GM21515 (cell line): ENCODE data around the gene MAP3K5.
A peak's percentile ranks its signal among the peaks of the same experiment; 100 is the strongest.

Source experiments
- ATAC-seq: cut with Tn5 transposase; IDR thresholded peaks from one replicate; pipeline ENCODE4 v1.9.1; 2021; ENCODE audit not compliant: unreplicated experiment

MAP3K5 gene

DNA sequence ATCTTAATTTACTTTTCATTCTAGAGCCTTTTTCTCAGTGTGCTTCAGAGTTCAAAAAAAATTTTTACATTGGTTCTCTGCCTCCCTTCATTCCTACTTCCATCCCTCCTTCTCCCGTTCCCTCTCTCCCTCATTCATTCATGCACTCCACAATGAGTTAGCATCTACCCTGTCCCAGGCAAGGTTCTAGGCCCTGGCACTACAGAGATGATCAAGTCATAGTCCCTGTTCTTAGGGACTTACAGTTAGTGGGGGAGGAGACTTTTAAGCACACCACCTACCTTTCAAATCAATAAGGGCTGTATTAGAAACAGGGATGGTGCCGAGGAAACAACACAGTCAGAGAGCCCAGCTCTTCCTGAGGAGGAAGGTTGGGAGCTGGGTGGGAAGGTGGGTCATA lies 40.3 kb downstream of the MAP3K5 start:
- ATAC-seq = peak; percentile 2

DNA sequence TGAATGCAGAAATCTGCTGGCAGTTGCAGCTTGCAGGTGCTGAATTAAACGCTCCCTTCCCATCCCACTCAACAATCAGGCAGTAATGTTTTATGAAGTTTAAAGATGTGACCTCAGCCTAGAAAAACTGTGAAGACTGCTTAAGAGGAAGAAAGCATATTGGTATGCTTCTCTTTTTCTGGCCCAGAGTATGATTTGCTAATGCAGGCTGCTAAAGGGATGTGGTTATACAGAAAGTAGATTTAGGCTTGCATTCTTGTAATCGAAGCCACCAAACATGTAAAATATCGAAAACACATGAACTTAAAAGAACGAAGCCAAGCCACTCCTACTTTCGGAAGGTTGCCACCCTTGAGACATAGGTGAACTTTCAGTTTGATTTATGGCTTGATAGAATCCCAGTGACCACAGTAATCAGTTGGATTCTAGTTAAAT lies 40.7 kb downstream of the MAP3K5 start:
- peak; percentile 93 for ATAC-seq

DNA sequence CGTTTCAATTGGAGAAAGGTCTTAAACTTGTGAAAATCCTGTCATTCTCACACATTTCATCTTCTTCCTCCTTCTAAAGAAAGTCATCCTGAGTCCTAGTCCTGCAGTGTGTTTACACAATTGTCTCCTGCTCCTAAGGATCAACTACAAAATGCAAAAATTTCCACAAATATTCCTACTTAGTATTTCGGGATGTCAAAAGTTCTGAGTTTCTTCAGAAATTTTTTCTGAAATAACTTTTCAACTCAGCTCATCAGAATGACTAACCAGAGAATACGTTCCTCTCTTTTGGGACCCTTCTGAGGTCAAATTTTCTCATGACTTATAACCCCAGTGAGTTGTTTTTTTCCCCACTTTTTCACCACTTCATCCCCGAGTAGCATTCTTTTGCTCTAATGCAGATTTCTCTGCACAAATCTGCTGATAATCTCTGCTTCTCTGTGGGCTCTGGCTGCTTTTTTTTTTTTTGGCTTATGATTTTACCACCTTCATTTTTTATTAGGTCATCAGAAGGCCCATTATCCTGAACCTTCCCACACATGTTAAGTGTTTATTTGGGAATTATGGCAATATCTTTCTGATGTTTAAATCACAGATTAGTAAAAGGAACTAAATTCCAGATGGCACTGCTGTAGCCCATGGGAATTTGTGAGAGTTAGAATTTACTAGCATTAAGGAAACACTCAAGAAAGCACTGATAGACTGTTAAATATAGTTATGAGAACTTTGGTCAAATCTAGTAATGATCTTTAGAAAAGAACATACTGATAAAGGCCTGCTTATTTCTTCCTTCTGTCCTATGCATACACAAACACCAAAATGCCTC lies 41.4 kb downstream of the MAP3K5 start:
- no peak for ATAC-seq

DNA sequence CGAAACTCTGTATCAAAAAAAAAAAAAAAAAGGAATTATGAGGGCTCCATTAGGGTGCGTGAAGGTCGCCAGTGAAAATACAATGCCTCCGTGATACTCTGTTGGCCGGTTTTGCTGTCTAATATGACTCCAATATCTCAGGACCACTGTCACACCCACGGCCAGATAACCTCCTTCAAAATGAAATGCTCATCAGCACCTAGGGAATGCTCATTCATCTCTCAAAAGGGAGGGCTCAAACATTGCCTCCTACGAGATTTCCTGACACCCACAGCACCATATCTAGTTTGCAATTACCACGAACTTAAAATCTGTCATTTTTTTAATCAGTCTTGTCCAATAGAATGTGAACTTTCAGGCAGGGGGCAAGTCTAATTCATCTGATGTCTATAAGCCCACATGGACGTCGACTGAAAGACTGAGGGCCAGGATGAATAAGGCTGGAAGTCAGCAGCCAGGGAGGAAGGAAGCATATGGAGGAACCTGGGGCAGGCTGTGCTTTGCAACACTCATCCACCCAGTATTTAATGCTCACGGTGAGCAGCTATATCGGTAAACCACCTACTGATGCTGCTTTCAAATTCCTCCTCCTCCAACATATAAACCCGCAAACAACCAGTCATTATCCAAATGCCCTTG lies 42.8 kb downstream of the MAP3K5 start:
- no peak for ATAC-seq

DNA sequence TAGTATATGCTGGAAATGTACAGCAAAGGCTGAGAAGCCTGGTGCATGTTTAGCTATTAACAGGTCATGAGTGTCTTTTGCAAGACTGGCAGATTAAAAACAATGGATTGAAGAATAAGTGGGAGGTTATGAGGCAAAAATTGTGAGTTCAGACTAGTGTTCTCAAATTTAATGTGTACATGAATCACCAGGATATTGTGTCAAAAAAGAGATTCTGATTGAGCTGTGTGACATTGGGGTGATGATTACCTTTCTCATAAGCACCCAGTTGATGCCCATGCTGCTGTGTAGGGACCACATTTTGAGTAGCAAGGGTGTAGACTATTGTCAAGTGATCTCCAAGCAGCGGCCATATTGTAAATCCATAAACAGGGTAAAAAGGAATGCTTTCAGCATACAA lies 44.8 kb downstream of the MAP3K5 start:
- ATAC-seq = no peak

DNA sequence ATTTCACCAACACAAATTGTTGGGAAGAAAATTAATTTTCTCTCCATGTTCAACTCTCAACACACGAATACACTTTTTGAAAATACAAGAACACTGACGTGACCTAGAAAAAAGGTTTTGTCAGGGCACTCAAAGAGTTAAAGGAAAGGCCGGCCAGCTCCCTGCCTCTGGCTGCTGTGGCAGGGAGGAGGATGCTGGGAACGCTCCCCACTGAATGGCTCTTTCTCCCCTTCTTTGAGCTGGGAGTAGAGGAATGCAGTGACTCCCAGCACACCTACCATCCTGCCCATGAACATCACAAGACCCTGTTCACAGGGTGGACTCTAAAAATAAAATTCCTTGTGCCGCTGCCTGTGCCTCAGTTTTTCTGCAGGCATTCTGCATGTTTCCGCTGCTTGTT lies 47.0 kb downstream of the MAP3K5 start:
- no peak for ATAC-seq

DNA sequence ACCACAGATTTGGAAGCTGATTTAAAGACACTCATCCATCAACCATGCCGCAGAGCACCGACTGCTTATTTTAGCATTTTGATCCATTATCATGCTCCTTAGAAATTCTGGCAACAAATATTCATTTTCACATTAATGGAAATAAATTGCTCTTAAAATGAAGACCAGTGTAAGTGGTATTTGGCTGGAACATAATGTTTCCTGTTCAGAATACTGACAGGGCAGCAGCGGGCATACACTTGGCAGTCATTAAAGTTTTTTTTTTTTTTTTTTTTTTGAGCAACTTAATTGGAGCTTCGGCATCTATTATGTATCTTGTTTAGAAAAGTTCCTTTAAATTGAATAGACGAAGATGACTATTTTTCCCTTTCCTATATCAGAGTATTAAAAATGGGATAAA lies 47.4 kb downstream of the MAP3K5 start:
- ATAC-seq = no peak

DNA sequence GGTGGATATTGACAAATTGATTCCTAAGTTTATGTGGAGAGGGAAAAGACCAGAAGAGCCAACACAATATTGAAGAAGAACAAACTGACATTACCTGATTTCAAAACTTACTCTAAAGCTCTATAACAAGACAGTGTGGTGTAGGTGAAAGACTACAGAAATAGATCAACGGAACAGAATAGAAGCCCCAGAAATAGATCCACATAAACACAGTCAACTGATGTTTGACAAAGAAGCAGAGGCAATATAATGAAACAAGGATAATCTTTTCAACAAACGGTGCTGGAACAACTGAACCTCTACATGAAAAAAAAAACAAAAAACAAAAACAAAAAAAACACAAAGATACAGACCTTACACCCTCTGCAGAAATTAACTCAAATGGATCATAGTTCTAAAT lies 50.2 kb downstream of the MAP3K5 start:
- ATAC-seq = no peak

DNA sequence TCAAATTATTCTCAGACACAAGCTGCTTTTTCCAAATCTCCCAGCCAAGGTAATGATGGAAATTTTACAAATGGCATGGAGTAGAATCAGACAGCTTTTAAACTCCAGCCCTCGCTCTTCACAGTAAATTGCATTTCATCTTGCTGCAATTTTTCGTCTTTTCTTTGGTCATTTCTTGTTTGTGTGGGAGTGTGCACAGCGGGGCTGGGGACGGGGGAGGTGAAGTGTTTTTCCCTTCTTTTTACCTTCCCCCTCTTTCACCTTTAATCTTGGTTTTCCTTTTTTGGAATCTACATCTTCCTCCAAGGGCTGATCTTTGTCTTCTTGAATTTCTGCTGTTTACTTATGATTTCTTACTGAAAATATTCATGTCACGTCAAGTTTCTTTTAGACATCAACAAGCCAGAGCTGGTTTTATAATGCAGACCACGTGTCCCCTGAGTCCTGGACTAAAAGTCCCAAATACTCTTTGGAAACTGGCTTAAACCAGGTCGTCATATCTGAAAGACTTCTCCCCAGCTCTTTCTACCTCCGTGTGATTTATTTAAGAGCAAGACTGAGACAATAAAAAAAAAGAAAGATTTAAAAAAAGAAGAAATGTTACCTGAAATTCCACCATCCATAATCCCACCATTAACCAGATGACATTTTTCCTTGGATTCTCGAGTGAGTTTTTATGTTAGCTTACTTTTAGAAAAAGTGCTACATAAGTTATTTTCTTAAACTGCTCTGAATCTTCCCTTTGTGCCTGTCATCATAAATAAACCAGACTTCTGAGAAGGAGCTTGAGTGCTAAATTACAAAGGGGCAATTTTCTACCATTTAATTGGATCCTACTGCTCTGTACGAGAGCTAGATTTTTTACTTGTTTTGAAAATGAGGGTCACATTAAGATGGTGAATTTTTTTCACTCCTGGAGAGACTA lies 52.0 kb downstream of the MAP3K5 start:
- no peak for ATAC-seq

DNA sequence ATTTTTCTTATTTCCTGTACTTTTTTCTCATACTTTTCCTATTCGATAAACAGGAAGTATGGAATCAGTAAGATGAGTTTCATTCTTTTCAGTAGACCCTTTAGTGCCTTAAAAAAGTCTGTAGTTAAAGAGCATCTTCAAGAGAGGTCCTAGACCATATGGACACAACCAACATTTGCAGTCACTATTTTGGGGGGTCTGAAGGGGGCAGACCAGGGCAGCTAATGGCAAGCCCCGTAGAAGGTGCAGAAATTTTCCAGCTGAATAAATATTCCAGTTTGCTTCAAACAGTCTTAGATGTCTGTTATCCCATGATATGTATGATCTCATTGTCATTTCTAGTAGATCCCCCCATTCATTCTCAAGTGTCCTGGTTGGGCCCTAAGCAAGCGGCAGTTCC lies 52.8 kb downstream of the MAP3K5 start:
- ATAC-seq = no peak

DNA sequence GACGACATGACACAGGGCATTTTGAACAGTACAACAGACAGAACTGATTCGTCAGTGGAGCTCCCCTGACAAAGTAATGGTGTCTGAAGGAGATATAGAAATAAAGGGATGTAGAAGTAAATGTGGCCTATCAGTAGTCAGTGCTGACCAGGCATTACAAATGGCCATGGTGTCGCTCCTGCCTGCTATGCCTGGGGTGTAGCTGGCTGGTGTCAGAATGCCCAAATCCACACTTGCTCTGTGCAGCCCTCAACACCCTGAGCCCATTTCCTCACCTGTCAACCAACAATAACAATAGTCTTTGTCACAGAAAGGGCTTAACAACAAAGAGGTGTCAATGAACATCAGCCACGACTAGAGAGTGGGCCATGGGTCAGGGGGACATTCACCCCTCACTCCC lies 53.2 kb downstream of the MAP3K5 start:
- ATAC-seq = no peak

DNA sequence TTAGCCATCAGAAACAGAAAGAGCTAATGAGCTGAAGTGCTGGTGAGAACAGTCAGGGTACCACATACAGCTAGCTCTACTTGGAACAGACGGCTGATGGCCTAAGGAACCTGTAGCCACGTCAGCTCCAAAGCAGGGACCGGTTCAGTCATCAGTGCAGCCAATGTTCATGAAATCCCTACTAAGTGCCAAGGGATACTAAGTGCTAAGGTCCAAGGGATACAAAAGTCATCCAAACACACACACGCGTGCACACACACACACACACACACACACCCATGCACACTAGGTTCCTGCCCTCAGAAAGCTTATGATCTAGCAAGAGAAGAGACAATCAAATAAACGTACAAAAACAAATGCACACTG lies 53.6 kb downstream of the MAP3K5 start:
- ATAC-seq = no peak

DNA sequence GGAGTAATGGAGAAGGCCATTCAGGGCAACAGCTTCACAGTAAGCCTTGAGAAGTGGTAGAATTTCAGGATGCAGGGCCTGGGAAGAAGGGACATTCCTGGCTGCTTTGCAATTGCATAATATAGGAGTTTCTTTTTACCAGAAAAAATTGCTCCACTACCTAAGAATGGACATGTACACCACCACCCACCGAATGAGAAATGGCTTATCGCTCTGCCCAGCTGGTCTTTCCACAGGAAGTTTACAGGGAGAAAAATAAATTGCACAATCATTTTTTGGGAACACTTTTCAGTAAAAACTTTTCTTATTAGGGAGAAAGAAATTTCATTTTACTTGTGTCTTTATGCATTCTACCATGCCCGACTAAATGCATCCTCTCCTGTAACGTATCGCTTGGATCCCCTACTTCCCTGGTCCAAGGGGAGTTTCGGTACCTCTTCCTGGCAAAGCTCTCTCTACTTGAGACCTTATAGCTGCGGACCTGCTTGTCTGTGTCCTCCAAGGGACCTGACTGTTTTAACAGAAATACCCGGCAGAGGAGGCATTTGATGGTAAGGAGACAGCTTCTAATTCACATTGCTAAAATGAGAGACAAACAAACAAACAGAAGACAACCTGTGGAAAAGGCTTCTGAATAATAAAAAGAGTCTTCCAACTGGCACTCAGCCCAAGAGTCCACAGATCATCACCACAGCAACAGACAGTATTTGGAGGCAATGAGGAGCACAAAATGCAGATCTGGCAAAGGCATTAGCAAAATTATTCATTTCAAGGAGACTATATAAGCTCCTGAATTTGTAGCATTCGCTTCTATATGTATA lies 54.2 kb downstream of the MAP3K5 start:
- no peak for ATAC-seq

DNA sequence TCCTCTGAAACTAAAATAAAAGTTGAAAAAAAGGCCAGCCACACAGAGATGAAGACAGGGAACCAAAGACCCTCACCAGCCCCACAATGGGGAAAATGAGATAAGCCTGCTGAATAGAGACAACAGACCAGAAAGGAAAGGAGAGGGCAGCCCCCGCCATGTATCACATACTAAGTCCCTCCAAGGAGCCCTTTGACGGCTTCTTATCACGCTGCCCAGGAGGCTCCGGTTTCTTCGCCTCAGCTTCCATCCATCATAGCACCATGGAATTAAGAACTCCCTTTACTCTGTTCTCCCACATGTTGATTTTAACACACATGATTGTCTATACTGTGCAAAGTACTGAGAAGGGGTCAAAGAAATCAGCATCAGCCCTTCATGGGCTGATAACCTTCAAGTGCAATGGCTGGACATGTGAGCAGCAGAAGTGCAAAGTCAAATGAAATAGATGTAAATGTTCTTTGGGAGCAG lies 54.9 kb downstream of the MAP3K5 start:
- no peak for ATAC-seq

DNA sequence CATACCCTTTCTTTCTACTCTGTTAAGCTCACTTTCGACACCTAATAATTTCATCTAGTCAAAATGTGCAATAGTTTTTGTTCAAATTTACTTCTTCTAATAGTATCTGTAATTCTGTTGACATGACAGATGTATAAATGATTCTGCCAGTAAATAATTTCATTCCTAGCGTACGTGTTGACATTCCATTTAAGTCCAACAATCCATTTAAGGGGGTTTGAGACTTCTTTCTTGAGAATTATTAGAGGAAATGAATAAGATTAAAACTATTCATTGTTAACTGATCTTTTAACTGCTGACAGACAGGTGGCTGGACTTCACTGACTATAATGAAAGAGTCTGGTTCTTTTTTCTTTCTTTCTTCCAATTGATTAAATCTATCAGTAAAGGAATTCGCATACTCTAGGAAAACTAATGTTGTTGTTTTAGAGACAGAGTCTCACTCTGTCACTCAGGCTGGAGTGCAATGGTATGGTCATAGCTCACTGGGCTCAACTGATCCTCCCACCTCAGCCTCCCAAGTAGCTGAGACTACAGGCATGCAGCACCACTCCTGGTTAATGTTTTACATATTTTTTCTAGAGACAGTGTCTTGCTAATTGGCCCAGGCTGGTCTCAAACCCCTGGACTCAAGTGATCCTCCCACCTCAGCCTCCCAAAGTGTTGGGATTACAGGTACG lies 55.9 kb downstream of the MAP3K5 start:
- no peak for ATAC-seq

DNA sequence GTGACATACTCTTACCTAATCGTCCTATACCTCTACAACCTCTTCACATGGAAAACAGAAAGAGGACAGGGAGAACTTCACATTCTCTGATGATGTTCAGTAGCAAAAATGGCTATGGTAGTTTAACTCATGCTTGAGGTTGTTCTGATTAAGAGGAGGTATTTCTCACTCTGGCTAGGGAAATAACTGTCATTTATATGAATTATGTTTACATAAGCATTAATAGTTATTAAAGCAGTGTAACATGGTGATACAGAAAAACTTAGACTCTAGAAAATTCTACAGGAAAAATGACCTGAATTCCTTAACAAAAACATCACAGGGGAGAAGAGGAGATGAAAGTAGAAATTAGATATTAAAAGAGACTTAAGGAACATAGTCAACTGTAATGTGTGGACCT lies 57.3 kb downstream of the MAP3K5 start:
- no peak for ATAC-seq

DNA sequence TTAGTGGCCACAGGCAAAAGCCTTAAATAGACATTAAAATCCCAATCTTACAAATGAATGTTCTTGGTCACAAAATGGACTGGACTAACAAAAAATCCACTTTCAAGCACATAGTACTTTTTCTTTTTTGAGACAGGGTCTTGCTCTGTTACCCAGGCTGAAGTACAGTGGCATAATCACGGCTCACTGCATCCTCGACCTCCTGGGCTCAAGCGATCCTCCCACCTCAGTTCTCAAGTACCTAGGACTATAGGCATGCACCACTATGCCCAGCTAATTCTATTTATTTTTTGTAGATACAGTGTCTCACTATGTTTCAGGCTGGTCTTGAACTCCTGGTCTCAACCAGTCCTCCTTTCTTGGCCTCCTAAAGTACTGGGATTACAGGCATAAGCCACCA lies 59.4 kb downstream of the MAP3K5 start:
- no peak for ATAC-seq

DNA sequence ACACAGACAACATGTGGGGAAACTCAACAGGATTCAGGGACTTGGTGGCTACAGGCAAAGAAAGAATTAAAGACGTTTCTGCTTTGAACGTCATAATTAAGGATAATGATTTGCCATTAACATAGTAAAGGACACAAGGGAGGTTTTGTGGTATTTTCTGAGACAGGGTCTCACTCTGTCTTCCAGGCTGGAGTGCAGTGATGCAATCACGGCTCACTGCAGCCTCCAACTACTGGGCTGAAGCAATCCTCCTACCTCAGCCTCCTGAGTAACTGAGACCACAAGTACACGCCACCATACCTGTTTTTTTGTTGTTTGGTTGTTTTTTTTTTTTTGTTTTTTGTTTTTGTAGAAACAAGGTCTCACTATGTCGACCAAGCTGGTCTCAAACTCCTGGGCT lies 62.4 kb downstream of the MAP3K5 start:
- no peak for ATAC-seq

DNA sequence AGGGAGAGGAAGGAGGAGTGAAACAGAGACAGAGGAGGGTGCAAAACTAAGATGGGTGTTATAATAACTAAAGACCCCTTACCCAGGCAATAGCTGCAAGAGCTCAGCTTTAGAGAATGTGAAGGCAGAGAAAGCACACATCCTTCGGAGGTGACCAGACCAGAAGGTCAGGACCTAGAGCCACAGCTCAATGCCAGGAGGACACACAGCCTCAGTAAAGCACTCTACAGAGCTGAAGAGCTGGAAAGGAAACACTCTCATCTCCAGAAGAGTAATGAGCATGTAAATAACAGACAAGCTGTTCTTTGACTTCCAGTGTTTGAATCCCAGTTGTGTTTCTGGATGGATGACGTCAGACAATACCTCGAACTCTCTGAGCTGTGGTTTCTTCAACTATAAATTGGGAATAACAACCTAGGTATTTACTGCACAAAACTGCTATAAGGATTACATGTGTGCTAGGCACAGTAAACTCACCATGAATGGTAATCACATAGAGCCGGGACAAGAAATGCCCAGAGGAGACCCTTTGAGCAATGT lies 63.2 kb downstream of the MAP3K5 start:
- no peak for ATAC-seq
